GM18868 (cell line): Measurements from ENCODE around the gene CLSTN1.
"Not testable (repeated sequence)": the region's sequence is repeated elsewhere in the genome, so short reads cannot be mapped to it uniquely, and the experiment has no call there.

Source experiments
- ATAC-seq: cut with Tn5 transposase; IDR thresholded peaks from one replicate; pipeline ENCODE4 v1.9.1; 2021; ENCODE audit warnings: mild to moderate bottlenecking, moderate library complexity; ENCODE audit not compliant: unreplicated experiment

The CLSTN1 gene

DNA sequence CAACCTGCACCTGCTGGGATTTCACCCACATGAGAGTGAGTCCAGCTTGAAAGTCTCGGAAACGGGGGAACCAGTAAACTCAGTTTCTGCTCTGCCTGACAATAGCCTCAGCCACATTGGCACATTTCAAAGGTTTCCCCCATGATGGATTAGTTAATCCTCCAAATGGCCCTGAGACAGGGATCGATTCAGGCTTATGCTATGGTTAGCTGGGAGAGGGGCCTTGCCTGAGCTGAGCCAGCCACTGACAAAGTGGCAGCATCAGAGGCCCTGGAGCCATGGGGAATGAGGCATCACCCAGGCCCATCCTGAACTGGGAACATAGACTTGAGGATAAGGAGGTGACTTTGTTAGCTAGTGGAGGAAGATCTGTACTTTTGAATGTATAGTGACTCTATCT lies 2.9 kb upstream of the CLSTN1 start:
- ATAC-seq = no peak

DNA sequence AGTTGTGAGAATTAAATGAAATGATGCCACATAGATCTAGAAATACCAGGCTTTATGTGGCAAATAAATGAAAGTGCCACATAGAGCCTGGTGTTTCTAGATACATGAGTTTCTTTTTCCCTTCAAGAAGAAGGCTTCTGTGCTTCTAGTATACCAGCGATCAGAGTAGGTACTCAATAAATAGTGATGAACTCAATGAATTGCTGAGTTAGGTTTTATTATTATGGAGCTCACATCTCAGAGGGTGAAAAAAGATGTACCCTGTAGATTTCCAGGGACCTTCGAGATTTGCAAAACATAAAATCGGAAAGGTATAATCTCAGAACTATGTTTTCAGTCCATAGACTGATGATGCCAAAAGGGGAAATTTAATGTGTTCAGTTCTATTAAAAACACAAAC lies 2.3 kb upstream of the CLSTN1 start:
- ATAC-seq = no peak

DNA sequence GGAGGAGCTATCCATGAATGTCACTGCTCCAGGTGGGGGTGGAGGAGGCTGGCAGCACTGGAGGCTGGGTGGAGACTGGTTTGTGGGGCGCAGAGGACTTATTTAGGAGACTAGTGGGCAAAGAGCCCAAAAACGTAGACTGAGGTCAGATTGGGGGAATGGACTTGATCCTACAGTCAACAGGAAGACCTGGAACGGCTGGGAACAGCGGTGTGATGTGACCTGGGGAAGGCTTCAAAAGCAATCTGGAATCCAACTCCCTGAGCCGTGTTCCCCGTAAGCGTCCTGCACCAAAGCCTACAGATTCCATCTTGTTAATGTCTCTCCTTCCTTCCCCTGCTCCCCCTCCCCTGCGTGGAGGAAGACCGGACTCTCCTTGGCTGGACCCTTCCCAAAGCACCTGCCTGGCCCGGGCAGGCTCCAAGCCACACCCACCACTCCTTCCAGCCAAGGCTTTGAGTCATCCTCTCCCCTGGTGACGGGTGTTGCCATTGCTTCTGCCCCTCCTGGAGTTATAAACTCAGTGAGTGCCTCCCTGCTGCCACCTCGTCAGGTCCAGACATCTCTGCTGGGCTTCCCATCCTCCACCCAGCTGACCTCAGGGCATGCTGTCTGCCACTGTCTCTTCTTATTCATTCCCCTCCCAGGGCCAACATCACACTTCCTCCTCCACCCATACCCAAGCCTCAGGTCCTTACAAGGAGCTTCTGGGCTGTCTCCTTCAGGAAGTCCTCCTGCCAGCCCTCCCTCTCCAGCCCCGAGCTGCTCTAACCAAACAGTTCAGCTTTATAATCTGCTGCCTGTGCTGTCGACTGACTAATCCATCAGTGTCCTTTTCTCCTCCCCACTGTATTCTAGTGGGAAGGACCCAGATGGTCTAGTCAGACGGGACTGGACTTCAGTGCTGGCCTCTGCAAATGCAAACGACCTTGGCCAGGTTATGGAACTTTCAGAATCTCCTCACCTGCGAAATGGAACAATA lies 1.6 kb upstream of the CLSTN1 start:
- ATAC-seq = no peak

DNA sequence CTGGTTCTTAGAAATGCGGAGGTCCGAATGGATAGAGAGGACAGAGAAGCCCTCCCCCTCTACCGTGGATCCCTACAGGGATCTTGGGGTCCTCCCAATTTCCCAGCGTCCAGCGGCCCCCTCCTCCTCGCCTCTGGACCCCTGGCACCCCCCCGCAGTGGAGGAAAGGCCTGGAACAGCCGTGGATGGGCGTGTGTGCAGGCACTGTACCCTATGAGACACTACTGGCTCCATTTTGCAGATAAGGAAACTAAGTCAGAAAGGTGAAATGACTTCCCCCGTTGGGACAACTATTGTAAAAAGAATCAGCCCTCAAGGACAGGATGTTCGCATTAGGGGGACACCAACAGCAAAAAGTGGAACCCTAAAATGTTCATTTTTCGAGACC lies 931 bp upstream of the CLSTN1 start:
- no peak for ATAC-seq

DNA sequence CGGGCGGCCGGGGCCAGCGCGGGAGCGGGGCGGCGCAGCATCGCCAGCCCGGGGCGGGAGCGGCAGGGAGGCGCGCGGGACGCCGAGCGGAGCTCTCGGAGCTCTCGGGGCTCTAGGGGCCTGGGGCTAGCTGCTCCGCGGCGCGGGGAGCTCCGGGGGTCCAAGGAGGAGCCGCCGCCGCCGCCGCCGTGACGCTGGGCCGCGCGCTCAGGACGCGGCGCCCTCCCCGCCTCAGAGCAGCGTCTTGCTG lies 147 bp downstream of the CLSTN1 start:
- ATAC-seq = no peak

DNA sequence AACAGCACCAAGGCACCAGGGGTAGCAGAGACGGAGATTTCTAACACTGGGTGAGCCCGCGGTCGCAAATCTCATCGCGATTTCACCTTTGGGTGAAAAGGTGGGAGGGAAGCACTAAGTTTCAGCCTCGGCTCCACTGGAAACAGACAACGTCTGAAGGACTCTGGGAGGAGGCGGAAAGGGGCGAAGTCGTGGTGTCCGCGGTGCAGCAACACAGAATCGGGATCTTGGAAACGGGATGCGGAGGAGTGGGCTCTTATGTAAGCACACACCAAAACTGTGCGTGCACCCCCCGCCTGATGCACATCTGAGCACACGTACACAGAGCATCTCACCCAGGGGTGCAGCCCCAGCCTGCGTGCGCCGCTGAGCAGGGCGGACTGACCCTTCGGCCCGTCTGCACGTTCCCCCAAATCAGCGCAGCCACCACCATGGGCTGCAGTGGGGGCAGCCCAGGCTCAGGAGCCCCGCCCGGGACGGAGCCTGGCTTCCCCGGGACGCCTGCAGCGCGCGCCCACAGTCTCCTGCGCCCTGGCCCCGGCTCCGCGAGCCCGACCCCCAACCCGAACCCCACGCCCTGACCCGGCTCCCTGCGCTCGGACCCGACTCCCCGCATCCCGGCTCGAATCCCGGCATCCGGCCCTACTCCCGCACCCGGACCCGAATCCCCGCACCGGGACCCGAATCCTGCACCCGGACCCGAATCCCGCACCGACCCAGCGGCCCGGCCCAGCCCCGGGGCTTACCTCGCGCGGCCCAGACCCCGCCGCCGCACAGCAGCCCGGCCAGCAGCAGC lies 670 bp downstream of the CLSTN1 start:
- no peak for ATAC-seq

DNA sequence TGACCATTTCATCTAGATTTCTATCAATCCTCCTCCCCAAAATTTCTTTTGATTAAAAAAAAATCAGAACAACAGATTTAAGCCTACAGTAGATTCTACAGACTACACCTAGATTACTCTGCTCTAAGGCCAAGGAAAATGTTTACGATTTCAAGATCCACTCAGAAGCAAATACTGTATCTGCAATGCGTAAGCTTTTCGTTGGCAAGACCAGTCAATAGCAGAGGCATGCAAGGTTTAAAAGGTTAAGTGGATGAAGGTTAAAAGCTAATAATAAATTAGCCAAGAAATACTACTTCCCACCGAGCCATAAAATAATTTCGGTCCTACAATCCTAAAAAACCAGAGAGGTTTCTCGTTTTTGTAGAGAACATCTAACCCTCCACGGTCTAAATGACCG lies 1.3 kb downstream of the CLSTN1 start:
- no peak for ATAC-seq

DNA sequence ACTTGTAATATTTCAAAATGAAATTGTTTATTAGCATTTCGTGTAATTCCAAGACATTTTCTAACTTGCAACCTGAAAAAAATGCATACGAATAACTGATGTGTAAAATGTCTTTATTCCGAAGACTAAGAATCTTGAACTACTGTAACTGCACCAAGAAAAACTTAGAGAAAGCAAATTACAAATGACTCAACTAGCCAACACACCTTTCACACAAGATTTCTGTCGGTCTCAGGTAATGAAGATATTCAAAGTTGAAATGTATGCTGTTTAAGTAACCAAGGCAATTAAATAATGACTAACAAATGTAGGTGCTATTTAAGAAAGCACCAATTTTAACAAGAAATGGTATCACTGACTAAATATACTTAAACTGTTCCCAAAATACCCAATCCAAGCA lies 2.1 kb downstream of the CLSTN1 start:
- no peak for ATAC-seq

DNA sequence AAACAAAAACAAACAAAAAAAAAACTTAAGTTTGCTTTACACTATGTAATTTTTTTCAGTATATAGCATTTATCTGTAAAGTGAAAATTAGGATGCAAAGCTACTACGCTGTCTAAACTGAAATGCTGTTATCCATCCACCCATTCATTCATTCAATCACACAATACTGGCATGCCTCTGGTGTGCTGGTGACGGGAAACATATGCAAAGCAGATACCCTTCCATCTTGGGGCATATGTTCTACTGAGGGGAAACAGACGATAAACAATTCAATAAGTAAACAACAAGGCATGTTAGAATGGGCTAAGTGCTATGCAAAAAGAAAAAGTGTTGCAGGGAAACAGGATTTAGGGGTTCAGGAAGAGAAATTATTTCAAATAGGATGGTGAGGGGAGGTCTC lies 3.2 kb downstream of the CLSTN1 start:
- no peak for ATAC-seq

DNA sequence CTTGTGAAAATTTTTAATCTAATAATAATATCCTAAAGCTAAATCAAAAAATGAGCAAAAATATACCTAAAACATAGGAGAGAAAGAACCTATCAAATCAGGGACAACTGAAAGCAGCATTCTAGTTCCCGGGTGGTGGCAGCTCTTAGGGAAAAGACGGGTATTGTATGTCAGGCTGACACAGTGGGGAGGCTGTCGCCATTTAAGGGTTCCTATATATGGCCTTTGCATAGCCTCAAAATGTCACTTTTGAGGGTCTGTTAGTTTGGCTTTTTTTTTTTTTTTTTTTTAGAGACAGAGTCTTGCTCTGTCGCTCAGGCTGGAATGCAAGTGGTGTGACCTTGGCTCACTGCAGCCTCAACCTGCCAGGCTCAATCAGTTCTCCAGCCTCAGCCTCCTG lies 6.0 kb downstream of the CLSTN1 start:
- ATAC-seq = no peak

DNA sequence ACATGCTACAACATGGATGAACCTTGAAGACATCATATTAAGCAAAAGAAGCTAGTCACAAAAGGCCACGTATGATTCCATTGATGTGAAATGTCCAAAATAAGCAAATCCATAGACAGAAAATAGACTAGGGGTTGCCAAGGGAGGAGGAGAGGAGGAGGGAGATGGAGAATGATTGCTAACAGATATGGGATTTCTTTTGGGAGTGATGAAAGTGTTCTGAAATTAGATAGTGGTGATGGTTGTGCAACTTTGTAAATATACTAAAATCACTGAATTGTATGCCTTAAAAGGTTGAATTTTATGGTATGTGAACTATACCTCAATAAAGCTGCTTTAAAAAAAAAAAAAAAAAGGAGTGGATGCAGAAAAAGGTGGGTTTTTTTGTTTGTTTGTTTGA lies 7.6 kb downstream of the CLSTN1 start:
- ATAC-seq = no peak

DNA sequence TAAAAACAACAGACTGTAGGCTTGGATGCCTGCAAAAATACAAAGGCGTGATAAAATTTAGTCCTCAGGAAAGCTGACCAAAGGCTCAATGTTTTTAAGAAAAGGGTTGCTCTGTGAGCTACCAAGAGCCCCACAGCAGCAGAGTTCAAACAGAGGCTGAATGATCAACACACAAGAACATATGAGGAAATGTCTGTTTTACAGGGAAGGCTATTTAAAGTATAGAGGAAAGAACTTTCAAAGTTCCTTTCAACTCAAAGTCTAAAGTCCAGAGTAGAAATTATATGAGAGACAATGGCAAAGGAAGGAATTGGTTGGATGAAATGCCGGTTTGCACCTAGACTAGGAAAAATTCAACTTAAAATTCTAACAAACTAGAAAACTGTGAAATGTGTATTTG lies 8.6 kb downstream of the CLSTN1 start:
- ATAC-seq = no peak

DNA sequence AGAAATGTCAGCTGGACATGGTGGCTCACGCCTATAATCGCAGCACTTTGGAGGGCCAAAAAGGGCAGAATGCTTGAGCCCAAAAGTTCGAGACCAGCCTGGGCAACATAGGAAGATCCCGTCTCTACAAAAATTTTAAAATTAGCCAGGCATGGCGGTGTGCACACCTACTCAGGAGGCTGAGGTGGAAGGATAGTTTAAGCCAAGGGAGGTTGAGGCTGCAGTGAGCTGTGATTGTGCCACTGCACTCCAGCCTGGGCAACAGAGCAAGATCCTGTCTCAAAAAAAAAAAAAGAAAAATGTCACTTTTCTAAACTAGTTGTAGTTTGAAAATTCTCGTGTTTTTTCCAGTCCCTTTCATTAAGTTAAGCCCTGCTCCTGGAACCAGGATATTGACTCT lies 9.1 kb downstream of the CLSTN1 start:
- ATAC-seq = no peak

DNA sequence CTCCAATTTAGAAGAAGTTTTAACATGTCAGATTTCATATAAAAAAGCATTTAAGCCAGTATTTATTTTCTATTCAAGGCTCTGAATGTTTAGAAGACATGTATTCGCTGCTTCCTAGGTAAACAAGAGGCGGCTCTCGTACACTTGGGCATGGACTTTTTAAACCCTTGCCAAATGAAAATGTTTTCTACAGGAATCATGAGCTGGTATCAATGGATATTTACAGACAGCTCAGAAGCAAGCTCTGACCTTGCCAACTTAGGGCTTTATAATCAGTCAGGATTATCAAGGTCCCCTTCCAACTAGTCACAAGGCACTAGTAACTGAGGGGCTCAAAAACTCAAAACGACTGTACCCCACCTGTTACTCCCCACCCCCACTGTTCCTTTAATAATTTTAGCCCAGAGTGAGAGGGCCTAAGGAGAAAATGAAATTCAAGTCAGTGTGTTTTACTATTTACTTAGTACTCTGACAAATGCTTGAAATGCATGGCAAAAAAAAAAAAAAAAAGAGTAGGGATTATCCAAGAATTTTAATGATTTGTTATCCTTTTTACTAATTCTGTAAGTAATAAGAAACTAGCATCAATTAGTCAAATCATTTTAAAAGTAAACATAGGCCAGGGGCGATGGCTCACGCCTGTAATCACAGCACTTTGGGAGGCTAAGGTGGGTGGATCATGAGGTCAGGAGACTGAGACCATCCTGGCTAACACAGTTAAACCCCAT lies 12.4 kb downstream of the CLSTN1 start:
- no peak for ATAC-seq

DNA sequence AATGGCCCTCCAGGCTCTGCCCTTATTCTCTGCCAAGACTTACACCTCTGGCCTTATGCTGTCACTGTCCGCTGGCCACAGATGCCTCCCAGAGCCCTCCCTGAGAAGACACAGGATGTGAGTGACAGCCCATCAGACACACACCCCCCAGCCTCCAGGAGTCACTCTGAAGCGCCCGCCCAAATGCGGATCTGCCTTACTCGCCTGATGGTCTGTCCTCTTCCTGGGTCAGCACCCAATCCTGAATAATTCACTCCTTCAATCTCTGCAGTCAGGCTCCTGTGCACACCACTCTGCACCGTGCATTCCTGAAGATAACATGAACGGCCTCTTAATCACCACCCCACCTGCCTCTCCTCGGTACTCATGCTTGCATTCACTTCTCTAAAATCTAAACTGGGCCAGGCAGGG lies 14.7 kb downstream of the CLSTN1 start:
- no peak for ATAC-seq

DNA sequence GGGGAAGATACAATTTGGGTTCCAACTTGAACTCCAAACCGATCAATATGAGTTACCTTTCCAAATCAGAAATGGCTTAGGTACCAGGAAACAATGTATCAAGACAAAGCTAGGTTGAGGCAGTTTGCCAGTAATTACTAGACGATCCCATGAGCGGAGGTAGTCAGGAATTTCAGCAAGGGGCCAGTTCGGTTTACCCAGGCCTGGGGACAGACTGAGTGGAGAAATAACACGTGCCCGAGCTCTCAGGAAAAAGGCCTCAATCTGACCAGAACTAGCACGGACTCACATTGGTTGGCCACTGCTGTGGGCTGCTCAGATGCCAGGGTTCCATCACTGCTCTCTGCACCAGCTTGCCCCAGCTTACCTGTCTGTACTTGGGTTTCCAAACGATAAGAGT lies 15.3 kb downstream of the CLSTN1 start:
- ATAC-seq = no peak

DNA sequence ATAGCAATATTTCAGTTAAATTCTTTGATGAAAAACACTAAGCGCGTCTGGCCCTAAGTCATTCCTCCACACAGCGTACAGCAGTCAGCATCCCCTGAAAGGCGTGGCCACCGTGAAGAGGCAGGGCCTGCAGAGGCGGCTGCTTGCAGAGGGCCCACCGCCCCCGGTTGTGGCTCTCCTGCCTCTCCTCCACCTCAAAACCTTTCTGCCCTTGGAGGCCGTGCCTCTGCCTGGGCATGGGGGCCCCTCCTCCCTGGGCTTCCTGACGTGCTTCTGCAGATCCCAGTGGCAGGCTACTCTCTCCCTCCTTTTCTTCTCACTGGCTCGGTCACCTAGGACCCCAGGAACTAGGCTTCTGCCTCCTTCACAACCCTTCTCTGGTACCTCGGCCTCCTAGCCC lies 16.2 kb downstream of the CLSTN1 start:
- no peak for ATAC-seq

DNA sequence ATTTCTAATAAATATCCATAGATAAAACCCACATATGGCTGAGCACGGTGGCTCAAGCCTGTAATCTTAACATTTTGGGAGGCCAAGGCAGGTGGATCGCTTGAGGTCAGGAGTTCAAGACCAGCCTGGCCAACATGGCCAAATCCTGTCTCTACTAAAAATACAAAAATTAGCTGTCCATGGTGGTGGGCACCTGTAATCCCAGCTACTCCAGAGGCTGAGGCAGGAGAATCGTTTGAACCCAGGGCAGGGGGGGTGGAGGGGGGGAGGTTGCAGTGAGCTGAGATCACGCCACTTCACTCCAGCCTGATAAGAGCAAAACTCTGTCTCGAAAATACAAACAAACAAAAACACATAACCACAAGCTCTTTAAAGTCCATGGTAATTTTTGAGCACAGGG lies 17.8 kb downstream of the CLSTN1 start:
- not testable (repeated sequence) for ATAC-seq

DNA sequence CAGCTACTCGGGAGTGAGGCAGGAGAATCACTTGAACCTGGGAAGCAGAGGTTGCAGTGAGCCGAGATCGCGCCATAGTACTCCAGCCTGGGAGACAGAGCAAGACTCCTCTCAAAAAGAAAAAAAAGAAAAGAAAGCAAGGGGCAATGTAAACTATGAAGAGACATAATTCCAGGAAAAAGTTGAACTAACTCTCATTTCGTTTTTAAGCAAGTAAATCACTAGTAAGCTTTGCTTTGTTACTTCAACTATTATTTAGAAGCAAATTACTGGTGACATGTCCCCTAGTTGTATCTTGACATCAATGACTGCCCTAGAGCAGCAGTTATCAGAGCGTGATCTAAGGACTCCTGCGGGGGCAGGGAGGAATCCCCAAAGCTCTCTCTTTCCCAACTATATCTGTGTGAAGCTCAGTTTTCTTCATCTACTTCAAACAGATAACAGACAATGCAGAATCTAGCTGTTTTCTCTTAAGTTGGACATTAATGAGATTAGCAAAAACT lies 18.7 kb downstream of the CLSTN1 start:
- ATAC-seq = no peak

DNA sequence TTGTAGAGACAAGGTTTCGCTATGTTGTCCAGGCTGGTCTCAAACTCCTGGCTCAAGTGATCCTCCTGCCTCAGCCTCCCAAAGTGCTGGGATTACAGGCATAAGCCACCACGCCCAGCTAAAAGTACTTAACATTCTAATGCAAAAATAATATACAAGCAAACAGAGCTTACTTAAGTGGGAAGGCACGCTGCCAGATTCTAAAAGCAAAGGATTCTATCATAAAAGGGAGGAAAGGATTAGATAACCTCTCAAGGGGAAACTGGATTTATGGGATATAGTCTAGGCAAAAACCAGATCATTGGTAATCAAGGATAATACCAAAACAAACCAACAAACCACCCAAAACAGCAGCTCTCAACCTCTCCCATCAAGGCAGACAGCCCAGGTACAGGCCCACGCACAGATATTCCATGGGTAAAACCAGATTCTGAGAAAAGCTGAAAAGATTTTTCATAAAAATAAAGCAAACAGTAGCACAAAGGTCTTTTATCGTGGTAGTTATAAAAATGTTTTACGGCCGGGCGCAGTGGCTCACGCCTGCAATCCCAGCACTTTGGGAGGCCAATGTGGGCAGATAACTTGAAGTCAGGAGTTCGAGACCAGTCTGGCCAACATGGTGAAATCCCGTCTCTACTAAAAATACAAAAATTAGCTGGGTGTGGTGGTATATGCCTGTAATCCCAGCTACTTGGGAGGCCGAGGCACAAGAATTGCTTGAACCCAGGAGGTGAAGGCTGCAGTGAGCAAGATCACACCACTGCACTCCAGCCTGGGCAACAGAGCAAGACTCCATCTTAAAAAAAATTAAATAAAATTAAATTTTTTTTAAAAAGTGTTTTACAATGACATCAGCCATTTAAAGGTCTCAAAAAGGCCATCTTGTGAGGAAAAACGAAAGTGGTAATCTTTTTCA lies 20.5 kb downstream of the CLSTN1 start:
- not testable (repeated sequence) for ATAC-seq
